ENCODE measurements around the gene LCLAT1. TPM values are rescaled to one million over a fixed set of nuclear protein-coding genes. Genes with fewer than 3 reads are reported as not detected.
"Not testable (repeated sequence)": the region's sequence is repeated elsewhere in the genome, so short reads cannot be mapped to it uniquely, and the experiment has no call there.

The LCLAT1 gene
- total RNA-seq, 4 donors from 2014 or later: 24.9 to 62.9 (median 36.3) TPM

GRCh38 chr2:30608643-30609042, 161.6 kb downstream of the LCLAT1 start:
- intact Hi-C loops (cut with DNase I): no loop called here
- 100% methylated on average over 1 of the region's 1 CpG for WGBS
- H3K9me3 ChIP-seq: no peaks in the 10 kb centered on the region

GRCh38 chr2:30611583-30611982, 164.5 kb downstream of the LCLAT1 start:
- Histone ChIP-seq H3K4me1 (peaks cover 5 to 27% (median 19%) of the 10 kb centered on the region in 4 donors), H3K27ac (replicated peaks in 1 of 4) (no peak overlapping the region), H3K9me3 (no peaks in the 10 kb centered on the region), H3K4me3 (no peak overlapping the region), H3K27me3 (no peaks in the 10 kb centered on the region), H3K36me3 (no peaks in the 10 kb centered on the region)
- 77% methylated on average over 4 of the region's 4 CpGs for WGBS
- no peak for DNase-seq (ENCODE audit: extremely low spot score)
- intact Hi-C loops (cut with DNase I): no loop called here
- TF ChIP-seq EP300 (IDR thresholded peaks at IDR 0.05) (no peak), CTCF (IDR thresholded peaks at IDR 0.05) (no peak)

More at GRCh38 chr2:30608643-30609042, 161.6 kb downstream of the LCLAT1 start:
- no peak for TF ChIP-seq POLR2AphosphoS5 (IDR thresholded peaks at IDR 0.05)
- no peak for TF ChIP-seq POLR2A (IDR thresholded peaks at IDR 0.05; ENCODE audit: low read depth)
- TF ChIP-seq CTCF (IDR thresholded peaks at IDR 0.05): no peak
- TF ChIP-seq EP300 (IDR thresholded peaks at IDR 0.05): no peak
- Histone ChIP-seq H3K36me3 (no peaks in the 10 kb centered on the region), H3K4me3 (no peak overlapping the region), H3K4me1 (peaks cover 5 to 20% (median 19%) of the 10 kb centered on the region in 4 donors), H3K27ac (replicated peaks in 1 of 4) (no peak overlapping the region), H3K27me3 (no peaks in the 10 kb centered on the region)
- no peak for DNase-seq (ENCODE audit: extremely low spot score)

GRCh38 chr2:30612371-30612770, 165.3 kb downstream of the LCLAT1 start:
- TF ChIP-seq EP300 (IDR thresholded peaks at IDR 0.05) (no peak), POLR2A (IDR thresholded peaks at IDR 0.05; ENCODE audit: low read depth) (no peak), CTCF (IDR thresholded peaks at IDR 0.05) (no peak), POLR2AphosphoS5 (IDR thresholded peaks at IDR 0.05) (no peak)
- Histone ChIP-seq H3K36me3 (no peaks in the 10 kb centered on the region), H3K27me3 (no peaks in the 10 kb centered on the region), H3K4me1 (peaks cover 5 to 27% (median 19%) of the 10 kb centered on the region in 4 donors), H3K9me3 (no peaks in the 10 kb centered on the region), H3K4me3 (no peak overlapping the region), H3K27ac (replicated peaks in 1 of 4) (no peak overlapping the region)
- 53% methylated on average over 2 of the region's 2 CpGs for WGBS
- intact Hi-C loops (cut with DNase I): no loop called here
- DNase-seq (ENCODE audit: extremely low spot score): no peak

- TF ChIP-seq POLR2A (IDR thresholded peaks at IDR 0.05; ENCODE audit: low read depth) (no peak), POLR2AphosphoS5 (IDR thresholded peaks at IDR 0.05) (no peak), EP300 (IDR thresholded peaks at IDR 0.05) (no peak), CTCF (IDR thresholded peaks at IDR 0.05) (no peak)
- H3K4me3 ChIP-seq: no peak overlapping the region
- H3K36me3 ChIP-seq: no peaks in the 10 kb centered on the region
- H3K27ac ChIP-seq (replicated peaks in 1 of 4): no peak overlapping the region
- H3K4me1 ChIP-seq: peaks cover 5 to 27% (median 19%) of the 10 kb centered on the region in 4 donors
- WGBS: 85% methylated on average over 2 of the region's 2 CpGs
- no peak for DNase-seq (ENCODE audit: extremely low spot score)
- H3K27me3 ChIP-seq: no peaks in the 10 kb centered on the region
- intact Hi-C loops (cut with DNase I): no loop called here
- H3K9me3 ChIP-seq: no peaks in the 10 kb centered on the region
Measured at GRCh38 chr2:30613001-30613400, 166.0 kb downstream of the LCLAT1 start.

- DNase-seq (ENCODE audit: extremely low spot score); H3K9me3 ChIP-seq; H3K27ac ChIP-seq (replicated peaks in 1 of 4); H3K27me3 ChIP-seq; intact Hi-C loops (cut with DNase I); H3K36me3 ChIP-seq; H3K4me3 ChIP-seq: not testable (repeated sequence)
- 100% methylated on average over 1 of the region's 4 CpGs for WGBS
- H3K4me1 ChIP-seq: peaks cover 5 to 27% (median 19%) of the 10 kb centered on the region in 4 donors
Measured at GRCh38 chr2:30614227-30614626, 167.2 kb downstream of the LCLAT1 start.
